HepG2 (cell line): ENCODE measurements around the gene INHBB. TPM values are rescaled to one million over a fixed set of nuclear protein-coding genes. Genes with fewer than 3 reads are reported as not detected.

Source experiments
- ATAC-seq: fragments of 200-7000 bp; cut with Tn5 transposase; 3 replicates; pipeline ENCODE4 v1.9.1; 2020; ENCODE audit warnings: mild to moderate bottlenecking, moderate library complexity
- BruUV-seq: library from RNA; stranded (reverse); fragments of 400-500 nt; replicated peaks from 2 replicates; lab custom pipeline; 2021; lab: Mats Ljungman, UMichigan
- CTCF ChIA-PET: fragments of 300-600 bp; formaldehyde crosslinking; extraction: SDS; loops from one replicate; lab custom pipeline; 2021; ENCODE audit warnings: low total read pairs, inconsistent platforms, low intra/inter-chr PET ratio; lab: Yijun Ruan, JAX
- POLR2A ChIA-PET: fragments of 350-600 bp; sonication (Branson Sonifier 250); formaldehyde crosslinking; loops from one replicate; lab custom pipeline; 2020; ENCODE audit warnings: antibody characterized with exemption, inconsistent platforms; lab: Yijun Ruan, JAX
- DNase-seq: peaks from one replicate; pipeline ENCODE4 v3.0.0-alpha.2; 2015; ENCODE audit warnings: low spot score
- FAIRE-seq: peaks from 3 replicates; lab custom pipeline; 2011; peaks lifted over from hg19 to GRCh38; lab: Jason Lieb, UNC
- H2AFZ ChIP-seq: one replicate; pipeline ENCODE4 v1.6.1; 2011; ENCODE audit warnings: low read length, inconsistent platforms
- H3K27ac ChIP-seq: fragments of 300-600 bp; 3 replicates; pipeline ENCODE4 v1.8.0; 2011; ENCODE audit warnings: mixed run types, mild to moderate bottlenecking, mixed read lengths, low read length, inconsistent platforms; ENCODE audit not compliant: insufficient read depth; ENCODE audit errors: extremely low read length
- H3K27me3 ChIP-seq, 2 experiments: fragments of 200-600 bp in 1 of 2; 2 replicates in 1 of 2; 3 replicates in 1 of 2; pipeline versions ENCODE4 v1.6.0 to v1.8.0; 2011; ENCODE audit warnings: low read length in 2 of 2, mild to moderate bottlenecking in 2 of 2, moderate library complexity in 2 of 2, inconsistent platforms in 1 of 2; ENCODE audit not compliant: insufficient read depth in 2 of 2, control insufficient read depth in 1 of 2
- H3K36me3 ChIP-seq, 2 experiments: fragments of 200-600 bp in 1 of 2; replicated peaks in 1 of 2; 2 replicates in 1 of 2; 3 replicates in 1 of 2; pipeline versions ENCODE4 v1.5.1 to v1.8.0; 2011; ENCODE audit warnings: low read length in 2 of 2, inconsistent platforms in 1 of 2; ENCODE audit not compliant: insufficient read depth in 2 of 2, control insufficient read depth in 1 of 2
- H3K4me1 ChIP-seq: 2 replicates; pipeline ENCODE4 v1.5.1; 2012; ENCODE audit warnings: low read length, inconsistent platforms; ENCODE audit not compliant: insufficient read depth
- H3K4me2 ChIP-seq: 2 replicates; pipeline ENCODE4 v1.6.0; 2011; ENCODE audit warnings: low read depth, low read length, inconsistent platforms
- H3K4me3 ChIP-seq, 3 experiments: fragments of 200-600 bp in 1 of 3; sonication (generic), shearing (Covaris generic) in 1 of 3; replicated peaks in 1 of 3; 2 replicates each; pipeline ENCODE4 v1.5.1; 2011 to 2016; ENCODE audit warnings: low read length in 3 of 3, inconsistent platforms in 2 of 3, low read depth in 2 of 3, mild to moderate bottlenecking in 2 of 3, control low read depth in 1 of 3, mixed read lengths in 1 of 3; ENCODE audit not compliant: insufficient read depth in 1 of 3
- H3K79me2 ChIP-seq: one replicate; pipeline ENCODE4 v1.6.1; 2011; ENCODE audit warnings: low read length, inconsistent platforms; ENCODE audit not compliant: insufficient read depth
- H3K9ac ChIP-seq: 2 replicates; pipeline ENCODE4 v1.6.0; 2011; ENCODE audit warnings: mild to moderate bottlenecking, low read depth, low read length, inconsistent platforms; ENCODE audit not compliant: insufficient read depth
- H3K9me3 ChIP-seq: 2 replicates; pipeline ENCODE4 v1.5.1; 2012; ENCODE audit warnings: mild to moderate bottlenecking, low read length
- H4K20me1 ChIP-seq: 2 replicates; pipeline ENCODE4 v1.6.0; 2011; ENCODE audit warnings: inconsistent platforms, mild to moderate bottlenecking, low read length, moderate library complexity; ENCODE audit not compliant: insufficient read depth
- ARHGAP35 ChIP-seq: sonication (generic); formaldehyde crosslinking; IDR thresholded peaks from 2 replicates; pipeline ENCODE4 v1.9.0; 2022; ENCODE audit warnings: mild to moderate bottlenecking, inconsistent platforms, moderate library complexity, missing genetic modification reagents, borderline replicate concordance
- CCAR2 ChIP-seq: fragments of 200-400 bp; formaldehyde crosslinking; optimal IDR thresholded peaks from 2 replicates; pipeline ENCODE3; 2018; ENCODE audit warnings: low read depth, mild to moderate bottlenecking, low read length, moderate library complexity
- HCFC1 ChIP-seq: fragments of 150-350 bp; IDR thresholded peaks from 2 replicates; pipeline ENCODE4 v1.6.1; 2014; ENCODE audit warnings: low read depth, low read length
- NPAS2 ChIP-seq: sonication (generic); formaldehyde crosslinking; IDR thresholded peaks from 2 replicates; pipeline ENCODE4 v1.8.0; 2022; ENCODE audit warnings: mild to moderate bottlenecking, missing genetic modification reagents, borderline replicate concordance
- NR2C2 ChIP-seq: sonication (generic); formaldehyde crosslinking; IDR thresholded peaks from 2 replicates; pipeline ENCODE4 v1.4.0; 2020; ENCODE audit warnings: missing genetic modification reagents, mild to moderate bottlenecking, moderate library complexity, borderline replicate concordance
- NR2F6 ChIP-seq, 2 experiments: IDR thresholded peaks; 2 replicates each; pipeline ENCODE4 v1.6.1; 2016; ENCODE audit warnings: antibody characterized with exemption in 1 of 2, mild to moderate bottlenecking in 1 of 2
- POLR2A ChIP-seq, 2 experiments: IDR thresholded peaks; 2 replicates each; pipeline ENCODE4 v1.6.1; 2011; ENCODE audit warnings: low read depth in 2 of 2, low read length in 2 of 2, mild to moderate bottlenecking in 1 of 2, moderate library complexity in 1 of 2; ENCODE audit not compliant: insufficient read depth in 1 of 2
- PTBP1 ChIP-seq: fragments of 200-400 bp; formaldehyde crosslinking; IDR thresholded peaks from 2 replicates; pipeline ENCODE4 v1.6.1; 2018; ENCODE audit warnings: low read length, low read depth; ENCODE audit not compliant: poor library complexity, severe bottlenecking
- RBAK ChIP-seq: sonication (generic); formaldehyde crosslinking; IDR thresholded peaks from 2 replicates; pipeline ENCODE4 v1.5.1; 2020; ENCODE audit warnings: mild to moderate bottlenecking, missing genetic modification reagents
- SOX13 ChIP-seq, 3 experiments: fragments of 450-650 bp in 1 of 3; sonication (generic) in 1 of 3; formaldehyde crosslinking in 1 of 3; IDR thresholded peaks in 2 of 3; conservative IDR thresholded peaks in 1 of 3; 2 replicates each; pipeline versions ENCODE4 v1.5.0 to v1.6.1; 2016 to 2020; ENCODE audit warnings: antibody characterized with exemption in 1 of 3, mild to moderate bottlenecking in 1 of 3, missing compliant biosample characterization in 1 of 3, missing genetic modification reagents in 1 of 3, moderate library complexity in 1 of 3
- U2AF2 ChIP-seq: fragments of 200-400 bp; formaldehyde crosslinking; IDR thresholded peaks from 2 replicates; pipeline ENCODE4 v1.6.1; 2017; ENCODE audit warnings: low read depth, mild to moderate bottlenecking, low read length
- ZFP36L2 ChIP-seq: sonication (generic); formaldehyde crosslinking; IDR thresholded peaks from 2 replicates; pipeline ENCODE4 v1.4.0; 2020; ENCODE audit warnings: missing genetic modification reagents
- ZNF101 ChIP-seq: sonication (generic); formaldehyde crosslinking; IDR thresholded peaks from 2 replicates; pipeline ENCODE4 v1.4.0; 2020; ENCODE audit warnings: mild to moderate bottlenecking, low read depth, missing genetic modification reagents, borderline replicate concordance
- ZNF256 ChIP-seq: sonication (generic); formaldehyde crosslinking; conservative IDR thresholded peaks from 2 replicates; pipeline ENCODE4 v1.4.0; 2020; ENCODE audit warnings: missing genetic modification reagents
- ZNF3 ChIP-seq: IDR thresholded peaks from 2 replicates; pipeline ENCODE4 v1.7.0; 2017; ENCODE audit warnings: inconsistent platforms
- ZNF331 ChIP-seq: sonication (generic); formaldehyde crosslinking; IDR thresholded peaks from 2 replicates; pipeline ENCODE4 v1.4.0; 2020; ENCODE audit warnings: missing genetic modification reagents
- WGBS: methylation state at CpG from one replicate; pipeline ENCODE4 v1.1.6; 2017; ENCODE audit warnings: low lambda C conversion rate; 5-methylcytosine and 5-hydroxymethylcytosine counted together
- in situ Hi-C: cut with HindIII; loops from 2 replicates; pipeline ENCODE4 v1.10.0; 2017; ENCODE audit warnings: low pct_unique_long_range_greater_than_20kb; ENCODE audit not compliant: extremely low pct_ligation_motif_present
- intact Hi-C: fragments of 100-400 bp; cut with micrococcal nuclease; formaldehyde crosslinking; loops from one replicate; pipeline ENCODE4 v1.10.0; 2022; ENCODE audit not compliant: unreplicated experiment
- polyA plus RNA-seq, 8 experiments: library from polyadenylated mRNA; depleted of rRNA in 3 of 8; stranded (reverse) in 7 of 8; unstranded in 1 of 8; fragments of >200 nt; fragmentation: Illumina TruSeq in 4 of 8; extraction: Trizol in 4 of 8; gene quantifications; 2 replicates each; pipeline versions ENCODE4 v1.2.1 to v1.2.3, GENCODE V29; 2011 to 2016; ENCODE audit warnings: low read depth in 4 of 8, missing spikeins in 1 of 8, mixed read lengths in 1 of 8; ENCODE audit not compliant: insufficient read depth in 1 of 8
- total RNA-seq, 5 experiments: library from RNA; depleted of rRNA; stranded (reverse); fragments of >200 nt; fragmentation: Illumina TruSeq; extraction: Trizol; gene quantifications; 2 replicates each; pipeline ENCODE4 v1.2.3, GENCODE V29; 2016; ENCODE audit warnings: low read depth in 1 of 5
- TF ChIP-seq, protein P1 (sequence below): sonication (generic); formaldehyde crosslinking; conservative IDR thresholded peaks from 2 replicates; pipeline ENCODE4 v1.4.0; 2020; ENCODE audit warnings: mild to moderate bottlenecking, missing genetic modification reagents, moderate library complexity

INHBB gene
- total and polyA plus RNA-seq, 2 of the 13 experiments (the other 11 are each of a cell fraction or from before 2014, with no cell fraction given) = 0.20 to 1.7 TPM

DNA sequence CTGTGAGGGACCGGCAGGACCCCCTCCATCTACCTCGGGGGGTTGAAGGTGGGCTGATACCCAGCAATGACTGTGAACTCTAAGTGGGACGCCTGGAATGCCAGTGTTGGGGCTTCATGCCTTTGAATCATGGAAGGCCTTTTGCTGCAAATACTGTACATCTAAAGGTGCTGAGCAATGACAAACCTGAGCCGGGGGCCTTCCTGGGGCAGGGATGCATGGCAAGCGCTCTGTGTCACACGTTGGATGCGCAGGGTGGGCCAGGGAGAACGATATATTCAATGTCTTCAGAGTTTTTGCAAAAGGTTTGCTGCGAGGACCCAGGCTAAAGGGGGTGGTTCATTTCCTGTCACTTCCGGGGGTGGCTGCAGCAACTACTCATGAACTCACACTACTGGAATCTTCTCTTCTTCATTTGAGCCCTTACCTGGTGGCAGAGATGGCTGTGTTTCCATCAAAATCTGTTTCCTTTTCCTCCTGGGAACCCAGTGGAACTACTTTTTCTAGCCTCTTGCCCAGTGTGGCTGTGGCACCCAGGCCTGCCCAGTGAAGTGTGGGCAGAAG lies 24.1 kb upstream of the INHBB start:
- no peak for FAIRE-seq
- WGBS = 55% methylated on average over 10 of the region's 10 CpGs
- ATAC-seq = no peak

More for the DNA sequence above, 24.1 kb upstream of the INHBB start:
- Histone ChIP-seq H3K36me3 (no peaks in the 10 kb centered on the region), H4K20me1 (no peaks in the 10 kb centered on the region), H3K27ac (no peak overlapping the region), H3K9me3 (no peaks in the 10 kb centered on the region), H2AFZ (no peak overlapping the region), H3K4me3 (no peak overlapping the region), H3K27me3 (peaks cover 26 to 87% of the 10 kb centered on the region in 2 experiments), H3K4me1 (peaks cover 12% of the 10 kb centered on the region; the same call in 1 of the 2 replicates), H3K4me2 (no peak overlapping the region), H3K9ac (no peak overlapping the region), H3K79me2 (no peaks in the 10 kb centered on the region)
- ChIA-PET POLR2A (no interaction called here), CTCF (no interaction called here)
- no TSS peak for BruUV-seq
- in situ Hi-C loops = no loop called here
- TF ChIP-seq ZNF256 (CRISPR knock-in tag) (no peak), ZFP36L2 (CRISPR knock-in tag) (no peak), ZNF101 (CRISPR knock-in tag) (no peak), U2AF2 (no peak), SOX13 (IDR thresholded peaks at IDR 0.05) (no peak), SOX13 (CRISPR knock-in tag; conservative IDR thresholded peaks at IDR 0.05 in 1 of 2, IDR thresholded peaks at IDR 0.05 in 1 of 2) (no peak), CCAR2 (no peak), NR2C2 (no peak), POLR2A (IDR thresholded peaks at IDR 0.05; ENCODE audit: insufficient read depth in 1 of 2, low read depth in 2 of 2, low read length in 2 of 2) (no peak), HCFC1 (no peak), NR2F6 (IDR thresholded peaks at IDR 0.05) (no peak), NR2F6 (CRISPR knock-in tag; IDR thresholded peaks at IDR 0.05) (no peak), ZNF3 (CRISPR knock-in tag) (no peak), ZNF331 (no peak), NPAS2 (CRISPR knock-in tag) (no peak), PTBP1 (no peak), ARHGAP35 (CRISPR knock-in tag) (no peak), RBAK (CRISPR knock-in tag) (no peak)
- TF ChIP-seq, protein P1, sequence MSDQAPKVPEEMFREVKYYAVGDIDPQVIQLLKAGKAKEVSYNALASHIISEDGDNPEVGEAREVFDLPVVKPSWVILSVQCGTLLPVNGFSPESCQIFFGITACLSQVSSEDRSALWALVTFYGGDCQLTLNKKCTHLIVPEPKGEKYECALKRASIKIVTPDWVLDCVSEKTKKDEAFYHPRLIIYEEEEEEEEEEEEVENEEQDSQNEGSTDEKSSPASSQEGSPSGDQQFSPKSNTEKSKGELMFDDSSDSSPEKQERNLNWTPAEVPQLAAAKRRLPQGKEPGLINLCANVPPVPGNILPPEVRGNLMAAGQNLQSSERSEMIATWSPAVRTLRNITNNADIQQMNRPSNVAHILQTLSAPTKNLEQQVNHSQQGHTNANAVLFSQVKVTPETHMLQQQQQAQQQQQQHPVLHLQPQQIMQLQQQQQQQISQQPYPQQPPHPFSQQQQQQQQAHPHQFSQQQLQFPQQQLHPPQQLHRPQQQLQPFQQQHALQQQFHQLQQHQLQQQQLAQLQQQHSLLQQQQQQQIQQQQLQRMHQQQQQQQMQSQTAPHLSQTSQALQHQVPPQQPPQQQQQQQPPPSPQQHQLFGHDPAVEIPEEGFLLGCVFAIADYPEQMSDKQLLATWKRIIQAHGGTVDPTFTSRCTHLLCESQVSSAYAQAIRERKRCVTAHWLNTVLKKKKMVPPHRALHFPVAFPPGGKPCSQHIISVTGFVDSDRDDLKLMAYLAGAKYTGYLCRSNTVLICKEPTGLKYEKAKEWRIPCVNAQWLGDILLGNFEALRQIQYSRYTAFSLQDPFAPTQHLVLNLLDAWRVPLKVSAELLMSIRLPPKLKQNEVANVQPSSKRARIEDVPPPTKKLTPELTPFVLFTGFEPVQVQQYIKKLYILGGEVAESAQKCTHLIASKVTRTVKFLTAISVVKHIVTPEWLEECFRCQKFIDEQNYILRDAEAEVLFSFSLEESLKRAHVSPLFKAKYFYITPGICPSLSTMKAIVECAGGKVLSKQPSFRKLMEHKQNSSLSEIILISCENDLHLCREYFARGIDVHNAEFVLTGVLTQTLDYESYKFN = no peak
- no peak for DNase-seq
- intact Hi-C loops = no loop called here
